Thyroid gland (tissue), 4 donors: ENCODE results near the gene CCDC43. TPM values are rescaled to one million over a fixed set of nuclear protein-coding genes. Genes with fewer than 3 reads are reported as not detected.
"Not testable (repeated sequence)": the region's sequence is repeated elsewhere in the genome, so short reads cannot be mapped to it uniquely, and the experiment has no call there.

Experiments used
- DNase-seq, 2 donors: peaks; one replicate each; pipeline ENCODE4 v3.0.0-alpha.2; 2019
- H3K27ac ChIP-seq, 3 donors: fragments of 200-600 bp; sonication (generic); 1 replicate in 2 of 3; 2 replicates in 1 of 3; pipeline ENCODE4 v1.5.1; 2016 to 2019; ENCODE audit warnings: mild to moderate bottlenecking in 1 of 3, moderate library complexity in 1 of 3
- H3K27me3 ChIP-seq: fragments of 200-600 bp; sonication (generic); one replicate; pipeline ENCODE4 v1.5.1; 2019
- H3K36me3 ChIP-seq, 2 donors: fragments of 200-600 bp; sonication (generic); one replicate each; pipeline ENCODE4 v1.5.1; 2016 to 2019
- H3K4me1 ChIP-seq, 2 donors: fragments of 200-600 bp; sonication (generic); one replicate each; pipeline ENCODE4 v1.5.1; 2017 to 2019
- H3K4me3 ChIP-seq, 3 donors: fragments of 200-600 bp; sonication (generic); replicated peaks in 1 of 3; 1 replicate in 2 of 3; 2 replicates in 1 of 3; pipeline ENCODE4 v1.5.1; 2016; ENCODE audit warnings: mild to moderate bottlenecking in 1 of 3
- H3K9me3 ChIP-seq: fragments of 200-600 bp; sonication (generic); one replicate; pipeline ENCODE4 v1.5.1; 2017
- CTCF ChIP-seq, 6 experiments: fragments of 200-600 bp in 3 of 6; fragments of 450-650 bp in 3 of 6; sonication (generic) in 3 of 6; IDR thresholded peaks; one replicate each; pipeline ENCODE4 v1.5.1; 2016 to 2019; ENCODE audit warnings: antibody characterized with exemption in 6 of 6, mild to moderate bottlenecking in 2 of 6, inconsistent platforms in 1 of 6, moderate library complexity in 1 of 6
- POLR2A ChIP-seq, 2 donors: fragments of 450-650 bp; IDR thresholded peaks; one replicate each; pipeline ENCODE4 v1.6.1; 2017; ENCODE audit warnings: antibody characterized with exemption in 2 of 2, mild to moderate bottlenecking in 2 of 2, moderate library complexity in 1 of 2
- WGBS, 2 donors: methylation state at CpG; one replicate each; pipeline ENCODE4 v1.1.5; 2017; 5-methylcytosine and 5-hydroxymethylcytosine counted together
- intact Hi-C: fragments of 100-400 bp; cut with DNase I; formaldehyde crosslinking; loops from one replicate; pipeline ENCODE4 v1.15.1; 2023
- total RNA-seq, 4 donors: library from RNA; depleted of rRNA; stranded (reverse); fragments of >200 nt; gene quantifications; one replicate each; pipeline ENCODE4 v1.2.3, GENCODE V29; 2016

The CCDC43 gene
- total RNA-seq, 4 donors from 2014 or later: 15.7 to 21.0 (median 18.8) TPM

- Histone ChIP-seq H3K4me1 (peaks cover 10 to 12% of the 10 kb centered on the region in 2 donors), H3K4me3 (peak overlapping the region in 2 of 3 donors; percentile 38 to 54), H3K27ac (peak overlapping the region in 2 of 3 donors; percentile 12 to 71), H3K9me3 (no peaks in the 10 kb centered on the region), H3K27me3 (no peaks in the 10 kb centered on the region), H3K36me3 (no peaks in the 10 kb centered on the region)
- intact Hi-C loops: no loop called here
- TF ChIP-seq CTCF (IDR thresholded peaks at IDR 0.05): no peak
- no peak for DNase-seq
- WGBS, 2 donors: 32 to 34% methylated on average over 4 of the region's 4 CpGs
Observed at GRCh38 chr17:44707755-44708400, 18.3 kb upstream of the CCDC43 start.

- intact Hi-C loops, DNase-seq, H3K27ac ChIP-seq, H3K9me3 ChIP-seq, H3K27me3 ChIP-seq, H3K4me1 ChIP-seq, H3K36me3 ChIP-seq, H3K4me3 ChIP-seq: not testable (repeated sequence)
- WGBS, 2 donors: 85 to 87% methylated on average over 10 of the region's 10 CpGs
Observed at GRCh38 chr17:44700288-44700687, 10.7 kb upstream of the CCDC43 start.

GRCh38 chr17:44693609-44694008 lies 4.0 kb upstream of the CCDC43 start:
- TF ChIP-seq CTCF (IDR thresholded peaks at IDR 0.05): no peak
- no peak for TF ChIP-seq POLR2A (IDR thresholded peaks at IDR 0.05)
- Histone ChIP-seq H3K27me3 (no peaks in the 10 kb centered on the region), H3K4me3 (no peak overlapping the region), H3K9me3 (no peaks in the 10 kb centered on the region), H3K36me3 (no peaks in the 10 kb centered on the region), H3K27ac (no peak overlapping the region), H3K4me1 (peaks cover 6 to 12% of the 10 kb centered on the region in 2 donors)
- 82 to 84% methylated on average over 11 of the region's 11 CpGs for WGBS, 2 donors
- intact Hi-C loops: no loop called here
- no peak for DNase-seq

- H3K27me3 ChIP-seq, H3K4me3 ChIP-seq, intact Hi-C loops, H3K36me3 ChIP-seq, H3K9me3 ChIP-seq: not testable (repeated sequence)
- 75 to 77% methylated on average over 21 of the region's 21 CpGs for WGBS, 2 donors
- DNase-seq: peak; percentile 64
- peak overlapping the region in 2 of 3 donors; percentile 24 to 84 for H3K27ac ChIP-seq
- H3K4me1 ChIP-seq: peaks cover 9 to 16% of the 10 kb centered on the region in 2 donors
- TF ChIP-seq CTCF (IDR thresholded peaks at IDR 0.05): peak in 2 of 6 experiments; percentile 15 to 31
Observed at GRCh38 chr17:44690746-44691306, 1.2 kb upstream of the CCDC43 start.

- Histone ChIP-seq H3K27me3 (no peaks in the 10 kb centered on the region), H3K27ac (peak overlapping the region; percentile 19 to 84 (median 84)), H3K4me1 (peaks cover 9 to 16% of the 10 kb centered on the region in 2 donors), H3K36me3 (no peaks in the 10 kb centered on the region), H3K4me3 (peak overlapping the region; percentile 12 to 76 (median 72)), H3K9me3 (no peaks in the 10 kb centered on the region)
- DNase-seq: no peak
- intact Hi-C loops: no loop called here
- 4 to 6% methylated on average over 11 to 13 of the region's 13 CpGs for WGBS, 2 donors
- TF ChIP-seq CTCF (IDR thresholded peaks at IDR 0.05) (no peak), POLR2A (IDR thresholded peaks at IDR 0.05) (no peak)
Observed at GRCh38 chr17:44688675-44689476, 700 bp downstream of the CCDC43 start.
